MM.1S (cell line): Measurements from ENCODE around the gene GPR176.

ENCODE experiments used
- DNase-seq: peaks from one replicate; pipeline ENCODE4 v3.0.0-alpha.2; 2015
- H2AFZ ChIP-seq: fragments of 300-600 bp; sonication (generic); 2 replicates; pipeline ENCODE4 v1.6.0; 2016; ENCODE audit warnings: antibody characterized with exemption, low read length
- H3F3A ChIP-seq: fragments of 300-600 bp; sonication (generic); 2 replicates; pipeline ENCODE4 v1.6.1; 2016; ENCODE audit warnings: mild to moderate bottlenecking, antibody characterized with exemption, low read length, moderate library complexity, mixed read lengths; ENCODE audit not compliant: insufficient read depth
- H3K27ac ChIP-seq: fragments of 300-600 bp; sonication (generic); 2 replicates; pipeline ENCODE4 v1.5.1; 2016; ENCODE audit warnings: mild to moderate bottlenecking, low read length
- H3K27me3 ChIP-seq: fragments of 300-600 bp; sonication (generic); replicated peaks from 2 replicates; pipeline ENCODE4 v1.6.0; 2016; ENCODE audit warnings: low read length; ENCODE audit not compliant: insufficient read depth
- H3K36me3 ChIP-seq: fragments of 300-600 bp; sonication (generic); replicated peaks from 2 replicates; pipeline ENCODE4 v1.6.1; 2016; ENCODE audit warnings: mild to moderate bottlenecking, low read length, mixed read lengths; ENCODE audit not compliant: insufficient read depth
- H3K4me1 ChIP-seq: fragments of 300-600 bp; sonication (generic); 2 replicates; pipeline ENCODE4 v1.6.1; 2016; ENCODE audit warnings: low read length, mixed read lengths
- H3K4me2 ChIP-seq: fragments of 300-600 bp; sonication (generic); 2 replicates; pipeline ENCODE4 v1.6.0; 2016; ENCODE audit warnings: low read depth, low read length
- H3K4me3 ChIP-seq: fragments of 300-600 bp; sonication (generic); 2 replicates; pipeline ENCODE4 v1.5.1; 2016; ENCODE audit warnings: low read length, mixed read lengths
- H3K79me2 ChIP-seq: fragments of 300-600 bp; sonication (generic); 2 replicates; pipeline ENCODE4 v1.6.1; 2016; ENCODE audit warnings: mixed run types, low read length, mixed read lengths
- H3K9ac ChIP-seq: fragments of 300-600 bp; sonication (generic); 2 replicates; pipeline ENCODE4 v1.6.1; 2016; ENCODE audit warnings: low read length, mixed read lengths
- H3K9me2 ChIP-seq: fragments of 300-600 bp; sonication (generic); replicated peaks from 2 replicates; pipeline ENCODE4 v1.6.1; 2016; ENCODE audit warnings: mild to moderate bottlenecking, low read length, mixed read lengths; ENCODE audit not compliant: insufficient read depth
- H3K9me3 ChIP-seq: fragments of 300-600 bp; sonication (generic); replicated peaks from 2 replicates; pipeline ENCODE4 v1.6.1; 2016; ENCODE audit warnings: mild to moderate bottlenecking, low read length, mixed read lengths; ENCODE audit not compliant: insufficient read depth
- H4K20me1 ChIP-seq: fragments of 300-600 bp; sonication (generic); 2 replicates; pipeline ENCODE4 v1.6.1; 2016; ENCODE audit warnings: mild to moderate bottlenecking, low read length, moderate library complexity, mixed read lengths; ENCODE audit not compliant: insufficient read depth
- CTCF ChIP-seq: fragments of 300-600 bp; sonication (generic); IDR thresholded peaks from 2 replicates; pipeline ENCODE4 v1.5.1; 2016; ENCODE audit warnings: antibody characterized with exemption, low read length, mixed read lengths
- EZH2 ChIP-seq: fragments of 300-600 bp; sonication (generic); optimal IDR thresholded peaks from 2 replicates; pipeline ENCODE3; 2017; ENCODE audit warnings: low read depth, mild to moderate bottlenecking, antibody characterized with exemption, low read length, mixed read lengths
- EZH2phosphoT487 ChIP-seq: fragments of 300-600 bp; sonication (generic); IDR thresholded peaks from 2 replicates; pipeline ENCODE4 v1.6.1; 2018; ENCODE audit warnings: antibody characterized with exemption, low read length

GPR176 gene

DNA sequence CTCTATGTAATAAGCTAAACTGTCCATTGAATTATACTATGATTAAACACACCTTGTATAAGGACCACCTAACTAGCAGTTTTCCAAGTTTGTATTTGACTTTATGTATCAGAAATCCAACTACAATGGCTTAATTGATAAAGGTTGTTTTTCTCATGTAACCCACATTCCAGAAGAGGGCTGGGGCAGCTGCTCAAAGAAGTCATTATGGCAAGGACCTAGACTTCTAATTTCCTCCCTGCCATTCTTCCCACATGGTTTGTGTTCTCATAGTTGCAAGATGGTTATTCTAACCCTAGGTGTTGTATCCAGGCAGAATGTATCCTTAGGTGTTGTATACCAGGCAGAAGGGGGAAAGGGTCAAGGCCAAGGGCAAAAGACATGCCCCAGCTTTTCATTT is 35.7 kb downstream of the GPR176 start:
- no peak overlapping the region for H3K4me3 ChIP-seq
- H3K27me3 ChIP-seq: no peaks in the 10 kb centered on the region
- no peak overlapping the region for H3K9ac ChIP-seq
- TF ChIP-seq CTCF: no peak
- TF ChIP-seq EZH2phosphoT487: no peak
- no peak for TF ChIP-seq EZH2
- H4K20me1 ChIP-seq: no peaks in the 10 kb centered on the region
- H3K36me3 ChIP-seq: no peaks in the 10 kb centered on the region
- H3K9me2 ChIP-seq: no peaks in the 10 kb centered on the region
- H2AFZ ChIP-seq: no peak overlapping the region
- no peak overlapping the region for H3K4me2 ChIP-seq
- H3K27ac ChIP-seq: no peak overlapping the region
- no peaks in the 10 kb centered on the region for H3K79me2 ChIP-seq
- H3K9me3 ChIP-seq: no peaks in the 10 kb centered on the region
- H3K4me1 ChIP-seq: no peaks in the 10 kb centered on the region
- DNase-seq: no peak
- no peaks in the 10 kb centered on the region for H3F3A ChIP-seq

- H3K36me3 ChIP-seq: no peaks in the 10 kb centered on the region
- no peaks in the 10 kb centered on the region for H3F3A ChIP-seq
- H2AFZ ChIP-seq: no peak overlapping the region
- no peak overlapping the region for H3K27ac ChIP-seq
- no peak for DNase-seq
- no peaks in the 10 kb centered on the region for H4K20me1 ChIP-seq
- no peak overlapping the region for H3K4me2 ChIP-seq
- no peaks in the 10 kb centered on the region for H3K79me2 ChIP-seq
- no peak overlapping the region for H3K9ac ChIP-seq
- H3K9me2 ChIP-seq: no peaks in the 10 kb centered on the region
- H3K9me3 ChIP-seq: no peaks in the 10 kb centered on the region
- no peaks in the 10 kb centered on the region for H3K4me1 ChIP-seq
- TF ChIP-seq EZH2 (no peak), EZH2phosphoT487 (no peak), CTCF (no peak)
- no peak overlapping the region for H3K4me3 ChIP-seq
- no peaks in the 10 kb centered on the region for H3K27me3 ChIP-seq
Observed at GRCh38 chr15:39882602-39883001, 37.5 kb downstream of the GPR176 start.

- Histone ChIP-seq H3K4me1 (no peaks in the 10 kb centered on the region), H3K4me3 (no peak overlapping the region), H3F3A (no peaks in the 10 kb centered on the region), H3K36me3 (no peaks in the 10 kb centered on the region), H3K9me2 (no peaks in the 10 kb centered on the region), H3K27me3 (no peaks in the 10 kb centered on the region), H2AFZ (no peak overlapping the region), H3K27ac (no peak overlapping the region), H4K20me1 (no peaks in the 10 kb centered on the region), H3K9me3 (no peaks in the 10 kb centered on the region), H3K9ac (no peak overlapping the region), H3K4me2 (no peak overlapping the region), H3K79me2 (no peaks in the 10 kb centered on the region)
- DNase-seq: no peak
- no peak for TF ChIP-seq EZH2phosphoT487
- no peak for TF ChIP-seq CTCF
- no peak for TF ChIP-seq EZH2
Observed at GRCh38 chr15:39881790-39882189, 38.3 kb downstream of the GPR176 start.
